Smooth muscle cell (in vitro differentiated cells): ENCODE results near the gene AKT1S1. TPM values are rescaled to one million over a fixed set of nuclear protein-coding genes. Genes with fewer than 3 reads are reported as not detected.

Source experiments
- DNase-seq: peaks from one replicate; lab custom pipeline; 2025; ENCODE audit not compliant: unreplicated experiment; lab: John Stamatoyannopoulos, UW
- H2AFZ ChIP-seq: fragments of 200-600 bp; sonication (generic); 2 replicates; pipeline ENCODE4 v1.6.0; 2016; ENCODE audit warnings: antibody characterized with exemption, low read depth, mild to moderate bottlenecking
- H3F3A ChIP-seq: fragments of 200-600 bp; sonication (generic); 2 replicates; pipeline ENCODE4 v1.6.0; 2017; ENCODE audit warnings: antibody characterized with exemption, low read depth
- H3K27ac ChIP-seq: fragments of 200-600 bp; sonication (generic); 2 replicates; pipeline ENCODE4 v1.5.1; 2016; ENCODE audit warnings: low read depth, mild to moderate bottlenecking
- H3K27me3 ChIP-seq: fragments of 200-600 bp; sonication (generic); 2 replicates; pipeline ENCODE4 v1.6.1; 2016; ENCODE audit warnings: low read depth, mild to moderate bottlenecking
- H3K36me3 ChIP-seq: fragments of 200-600 bp; sonication (generic); 2 replicates; pipeline ENCODE4 v1.5.1; 2016; ENCODE audit warnings: low read depth
- H3K4me1 ChIP-seq: fragments of 200-600 bp; sonication (generic); 2 replicates; pipeline ENCODE4 v1.5.1; 2016; ENCODE audit warnings: low read depth
- H3K4me2 ChIP-seq: fragments of 200-600 bp; sonication (generic); 2 replicates; pipeline ENCODE4 v1.6.0; 2016; ENCODE audit warnings: mild to moderate bottlenecking
- H3K4me3 ChIP-seq: fragments of 200-600 bp; sonication (generic); 2 replicates; pipeline ENCODE4 v1.5.1; 2016; ENCODE audit warnings: mild to moderate bottlenecking
- H3K79me2 ChIP-seq: fragments of 200-600 bp; sonication (generic); 2 replicates; pipeline ENCODE4 v1.6.0; 2016; ENCODE audit warnings: low read depth, mild to moderate bottlenecking
- H3K9ac ChIP-seq: fragments of 200-600 bp; sonication (generic); 2 replicates; pipeline ENCODE4 v1.6.0; 2016; ENCODE audit warnings: low read depth
- H3K9me3 ChIP-seq: fragments of 200-600 bp; sonication (generic); replicated peaks from 2 replicates; pipeline ENCODE4 v1.5.1; 2016; ENCODE audit warnings: low read depth
- H4K20me1 ChIP-seq: fragments of 200-600 bp; sonication (generic); 2 replicates; pipeline ENCODE4 v1.6.0; 2016; ENCODE audit warnings: low read depth
- WGBS: methylation state at CpG from one replicate; pipeline ENCODE4 v1.1.7; 2016; ENCODE audit warnings: low lambda C conversion rate; 5-methylcytosine and 5-hydroxymethylcytosine counted together
- polyA plus RNA-seq: library from polyadenylated mRNA; unstranded; fragments of >200 nt; fragmentation: Nextera tagmentation; extraction: Ambion mirVana; gene quantifications from 2 replicates; pipeline ENCODE4 v1.2.1, GENCODE V29; 2016
- total RNA-seq: library from RNA; depleted of rRNA; stranded (reverse); fragments of >200 nt; gene quantifications from 2 replicates; pipeline ENCODE4 v1.2.3, GENCODE V29; 2014
- TF ChIP-seq, protein P1 (sequence below): fragments of 200-600 bp; sonication (generic); IDR thresholded peaks from 2 replicates; pipeline ENCODE4 v1.5.1; 2017; ENCODE audit warnings: borderline replicate concordance, mild to moderate bottlenecking, antibody characterized with exemption; ENCODE audit not compliant: insufficient read depth, poor library complexity, severe bottlenecking

The AKT1S1 gene
- total and polyA plus RNA-seq, 2 experiments from 2014 or later: 15.8 to 72.2 TPM

DNA sequence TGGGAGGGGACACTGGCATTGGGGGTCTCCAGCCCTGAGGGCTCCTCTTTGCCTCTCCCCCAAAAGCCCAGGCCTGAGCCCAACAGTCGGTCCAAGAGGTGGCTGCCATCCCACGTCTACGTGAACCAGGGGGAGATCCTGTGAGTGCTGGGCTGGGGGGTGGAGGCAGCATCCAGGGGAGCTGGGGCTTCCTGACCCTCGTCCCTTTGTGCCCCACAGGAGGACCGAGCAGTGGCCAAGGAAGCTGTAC is 19.4 kb downstream of the AKT1S1 start:
- H3K4me1 ChIP-seq: peaks cover 5% of the 10 kb centered on the region
- H3K79me2 ChIP-seq: peaks cover 25% of the 10 kb centered on the region
- no peak overlapping the region for H3K4me3 ChIP-seq
- H3K27me3 ChIP-seq: no peaks in the 10 kb centered on the region
- no peak overlapping the region for H2AFZ ChIP-seq
- peak overlapping the region; percentile 31 for H3K27ac ChIP-seq
- no peak overlapping the region for H3K4me2 ChIP-seq
- H4K20me1 ChIP-seq: peaks cover 70% of the 10 kb centered on the region
- H3K9ac ChIP-seq: no peak overlapping the region
- no peaks in the 10 kb centered on the region for H3K9me3 ChIP-seq
- TF ChIP-seq, protein P1, sequence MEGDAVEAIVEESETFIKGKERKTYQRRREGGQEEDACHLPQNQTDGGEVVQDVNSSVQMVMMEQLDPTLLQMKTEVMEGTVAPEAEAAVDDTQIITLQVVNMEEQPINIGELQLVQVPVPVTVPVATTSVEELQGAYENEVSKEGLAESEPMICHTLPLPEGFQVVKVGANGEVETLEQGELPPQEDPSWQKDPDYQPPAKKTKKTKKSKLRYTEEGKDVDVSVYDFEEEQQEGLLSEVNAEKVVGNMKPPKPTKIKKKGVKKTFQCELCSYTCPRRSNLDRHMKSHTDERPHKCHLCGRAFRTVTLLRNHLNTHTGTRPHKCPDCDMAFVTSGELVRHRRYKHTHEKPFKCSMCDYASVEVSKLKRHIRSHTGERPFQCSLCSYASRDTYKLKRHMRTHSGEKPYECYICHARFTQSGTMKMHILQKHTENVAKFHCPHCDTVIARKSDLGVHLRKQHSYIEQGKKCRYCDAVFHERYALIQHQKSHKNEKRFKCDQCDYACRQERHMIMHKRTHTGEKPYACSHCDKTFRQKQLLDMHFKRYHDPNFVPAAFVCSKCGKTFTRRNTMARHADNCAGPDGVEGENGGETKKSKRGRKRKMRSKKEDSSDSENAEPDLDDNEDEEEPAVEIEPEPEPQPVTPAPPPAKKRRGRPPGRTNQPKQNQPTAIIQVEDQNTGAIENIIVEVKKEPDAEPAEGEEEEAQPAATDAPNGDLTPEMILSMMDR: no peak
- peaks cover 33% of the 10 kb centered on the region for H3F3A ChIP-seq
- WGBS: 90% methylated on average over 5 of the region's 5 CpGs
- DNase-seq: no peak
- H3K36me3 ChIP-seq: no peaks in the 10 kb centered on the region

DNA sequence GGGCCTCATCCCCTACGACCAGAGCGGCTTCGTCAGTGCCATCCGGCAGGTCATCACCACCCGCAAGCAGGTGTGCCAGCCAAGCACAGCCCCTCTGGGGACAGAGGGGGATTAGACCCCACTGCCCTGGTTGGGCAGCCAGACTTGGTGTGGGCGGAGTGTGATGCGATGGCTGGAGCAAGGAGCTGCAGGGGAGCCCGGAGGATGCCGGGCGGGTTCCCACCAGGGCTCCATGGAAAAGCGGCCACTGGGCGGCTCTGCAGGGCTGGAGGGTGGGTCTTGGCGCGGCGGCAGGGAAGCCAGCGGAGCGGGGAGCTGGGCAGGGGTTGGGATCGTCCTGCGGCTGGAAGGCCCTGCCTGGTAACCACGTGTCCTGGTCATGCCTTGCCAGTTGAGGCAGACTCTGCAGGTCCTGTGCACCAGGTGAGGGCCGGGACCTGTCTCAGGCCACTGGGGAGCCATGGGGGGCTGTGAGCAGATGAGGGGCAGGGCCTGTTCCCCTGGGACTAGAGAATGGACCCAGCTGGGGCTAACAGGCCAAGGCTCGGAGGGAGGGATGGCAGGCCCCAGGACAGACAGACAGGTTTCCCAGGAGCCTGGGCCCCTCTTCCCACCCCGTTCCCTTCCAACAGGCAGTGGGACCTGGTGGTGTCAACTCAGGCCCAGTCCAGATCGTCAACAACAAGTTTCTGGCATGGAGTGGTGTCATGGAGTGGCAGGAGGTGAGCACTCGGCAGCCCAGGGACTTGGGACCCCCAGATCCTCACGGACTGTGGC is 19.9 kb downstream of the AKT1S1 start:
- Histone ChIP-seq H3K36me3 (no peaks in the 10 kb centered on the region), H3K9ac (no peak overlapping the region), H3K27ac (no peak overlapping the region), H3K9me3 (no peaks in the 10 kb centered on the region), H3K27me3 (no peaks in the 10 kb centered on the region), H4K20me1 (peaks cover 75% of the 10 kb centered on the region), H2AFZ (no peak overlapping the region), H3K4me1 (peaks cover 10% of the 10 kb centered on the region), H3F3A (peaks cover 33% of the 10 kb centered on the region), H3K4me2 (no peak overlapping the region), H3K79me2 (peaks cover 29% of the 10 kb centered on the region), H3K4me3 (no peak overlapping the region)
- 92% methylated on average over 26 of the region's 26 CpGs for WGBS
- no peak for DNase-seq
- TF ChIP-seq, protein P1: no peak

DNA sequence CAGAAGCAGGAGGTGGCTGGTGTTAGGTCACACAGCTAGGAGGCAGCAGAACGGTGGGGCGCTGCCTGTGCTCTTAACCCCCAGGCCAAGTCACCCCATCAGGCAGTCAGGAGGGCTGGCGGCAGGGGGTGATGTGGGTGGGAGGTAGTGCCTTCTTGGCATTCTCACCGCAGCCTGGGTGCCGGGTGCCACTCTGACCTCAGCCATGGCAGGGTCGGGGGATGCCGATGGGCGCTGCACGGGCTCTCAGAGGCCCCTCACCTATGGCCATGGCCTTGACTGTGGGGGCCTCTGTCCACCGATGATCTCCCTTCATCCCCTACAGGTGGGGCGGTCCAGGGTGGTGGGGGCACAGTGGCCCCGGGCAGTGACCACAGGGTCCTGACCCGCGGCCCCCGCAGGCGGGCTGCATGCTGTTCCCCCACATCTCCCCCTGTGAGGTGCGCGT is 20.6 kb downstream of the AKT1S1 start:
- Histone ChIP-seq H3K9me3 (no peaks in the 10 kb centered on the region), H3K4me3 (no peak overlapping the region), H3K4me2 (no peak overlapping the region), H3K36me3 (no peaks in the 10 kb centered on the region), H3K27me3 (no peaks in the 10 kb centered on the region), H3K9ac (no peak overlapping the region), H3K79me2 (peaks cover 36% of the 10 kb centered on the region), H3K4me1 (peaks cover 13% of the 10 kb centered on the region), H3K27ac (no peak overlapping the region), H3F3A (peaks cover 38% of the 10 kb centered on the region), H4K20me1 (peaks cover 82% of the 10 kb centered on the region), H2AFZ (no peak overlapping the region)
- 95% methylated on average over 15 of the region's 18 CpGs for WGBS
- DNase-seq: no peak
- TF ChIP-seq, protein P1: no peak
